ENCODE data around the gene CDC34.
"Not testable (repeated sequence)": the region's sequence is repeated elsewhere in the genome, so short reads cannot be mapped to it uniquely, and the experiment has no call there.

Gene CDC34

DNA sequence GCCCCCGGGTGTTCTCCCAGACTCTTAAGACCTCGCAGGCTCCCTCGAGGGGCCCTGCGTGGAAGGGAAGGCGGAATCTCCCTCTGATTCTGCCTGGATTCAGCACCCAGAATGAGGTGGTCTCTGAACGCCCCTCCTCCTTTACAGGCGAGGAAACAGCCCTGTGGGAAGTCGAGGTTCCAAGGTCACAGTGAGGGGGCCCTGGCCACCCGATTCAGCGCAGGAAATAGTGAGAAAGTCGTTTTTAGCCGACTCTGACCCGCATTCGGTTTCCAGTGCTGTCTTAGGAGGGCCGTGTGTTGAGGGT, 41.9 kb downstream of the CDC34 start:
- DNase-seq (ENCODE audit: low read depth), result no peak

DNA sequence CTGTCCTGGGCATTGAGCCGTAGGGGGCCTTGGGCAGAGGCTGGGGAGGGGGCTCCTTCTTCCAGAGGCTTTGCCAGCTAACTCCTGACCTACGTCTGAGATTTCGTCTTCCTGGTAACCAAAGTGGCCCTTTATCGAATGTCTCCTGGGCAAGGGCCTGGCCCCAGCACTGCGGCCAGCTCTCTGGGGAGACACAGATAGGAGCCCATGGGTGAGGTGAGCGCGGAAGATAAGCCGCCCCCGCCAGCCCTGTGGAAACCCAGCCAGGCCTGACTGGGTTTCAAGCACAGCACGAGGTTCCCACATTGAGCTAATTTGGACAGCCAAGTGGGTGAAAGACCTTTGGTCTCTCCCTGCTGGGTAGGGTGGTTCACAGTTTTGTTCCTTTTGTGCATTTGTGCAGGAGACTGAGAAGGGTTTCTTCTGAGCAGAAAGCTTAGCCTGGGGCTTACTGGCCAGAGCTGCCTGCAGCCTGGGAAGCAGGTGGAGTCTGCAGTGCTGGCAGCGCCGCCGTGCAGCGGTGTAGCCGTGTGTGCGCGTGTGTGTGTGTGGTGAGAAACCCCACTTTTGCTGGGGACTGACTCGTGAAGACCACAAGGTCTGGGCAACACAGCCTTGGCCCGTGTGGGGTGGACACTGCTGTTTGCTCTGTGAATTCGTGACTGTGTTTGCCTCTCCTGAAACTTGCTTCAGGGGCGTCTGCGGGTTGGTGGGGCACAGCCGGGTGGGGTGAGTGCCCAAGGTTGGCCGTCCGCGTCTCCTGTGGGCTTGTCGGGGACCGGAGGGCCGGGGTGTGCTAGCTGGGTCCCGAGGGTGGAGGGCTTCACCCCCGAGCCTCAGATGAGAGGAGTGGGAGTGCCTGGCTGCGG, 43.3 kb downstream of the CDC34 start:
- no peak for DNase-seq (ENCODE audit: low read depth)

DNA sequence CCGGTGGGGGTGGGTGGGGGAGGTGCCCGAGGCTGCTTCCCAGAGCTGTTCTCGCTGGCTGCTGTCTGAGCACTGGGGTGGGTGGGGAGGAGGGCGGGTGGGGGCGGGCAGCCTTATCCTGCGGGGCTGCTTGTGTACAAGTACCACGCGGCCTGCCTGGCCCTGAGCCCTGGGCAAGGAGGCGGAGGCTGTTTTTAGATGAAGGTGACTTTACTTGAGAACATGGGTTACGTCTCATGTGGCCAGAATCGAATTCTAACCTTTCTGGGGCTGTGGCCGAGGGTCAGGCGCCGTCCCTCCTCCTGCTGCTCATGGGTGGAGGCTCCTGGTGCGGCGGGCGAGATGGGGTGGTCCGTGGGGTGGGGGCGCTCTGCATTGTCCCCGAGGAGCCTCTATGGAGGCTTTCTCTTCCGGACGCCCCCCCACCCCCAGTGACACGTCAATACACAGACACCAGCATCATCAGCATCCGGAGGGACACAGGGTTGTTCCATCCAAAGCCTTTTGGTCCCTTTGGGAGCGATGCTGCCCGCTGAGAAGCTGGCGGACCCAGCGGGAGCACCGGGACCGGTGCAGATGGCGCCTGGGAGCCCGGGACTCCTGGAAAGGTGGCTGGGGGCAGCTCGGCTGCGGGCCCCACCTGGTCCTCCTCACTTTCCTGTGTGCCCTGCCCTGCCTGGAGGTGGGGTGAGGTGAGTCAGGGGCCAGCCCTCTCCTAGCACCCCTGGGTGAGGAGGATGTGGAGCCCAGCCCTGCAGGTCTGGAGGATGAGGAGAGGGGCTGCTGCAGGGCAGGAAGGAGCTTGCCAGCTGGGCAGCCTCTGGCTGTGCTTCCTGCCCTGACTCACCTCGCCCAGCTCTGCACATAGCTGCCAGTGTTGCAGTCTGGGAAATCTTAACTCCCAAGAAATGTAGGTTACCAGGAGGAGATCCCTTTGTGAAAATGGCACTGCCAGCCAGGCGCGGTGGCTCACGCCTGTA, 44.3 kb downstream of the CDC34 start:
- DNase-seq (ENCODE audit: low read depth), result no peak

DNA sequence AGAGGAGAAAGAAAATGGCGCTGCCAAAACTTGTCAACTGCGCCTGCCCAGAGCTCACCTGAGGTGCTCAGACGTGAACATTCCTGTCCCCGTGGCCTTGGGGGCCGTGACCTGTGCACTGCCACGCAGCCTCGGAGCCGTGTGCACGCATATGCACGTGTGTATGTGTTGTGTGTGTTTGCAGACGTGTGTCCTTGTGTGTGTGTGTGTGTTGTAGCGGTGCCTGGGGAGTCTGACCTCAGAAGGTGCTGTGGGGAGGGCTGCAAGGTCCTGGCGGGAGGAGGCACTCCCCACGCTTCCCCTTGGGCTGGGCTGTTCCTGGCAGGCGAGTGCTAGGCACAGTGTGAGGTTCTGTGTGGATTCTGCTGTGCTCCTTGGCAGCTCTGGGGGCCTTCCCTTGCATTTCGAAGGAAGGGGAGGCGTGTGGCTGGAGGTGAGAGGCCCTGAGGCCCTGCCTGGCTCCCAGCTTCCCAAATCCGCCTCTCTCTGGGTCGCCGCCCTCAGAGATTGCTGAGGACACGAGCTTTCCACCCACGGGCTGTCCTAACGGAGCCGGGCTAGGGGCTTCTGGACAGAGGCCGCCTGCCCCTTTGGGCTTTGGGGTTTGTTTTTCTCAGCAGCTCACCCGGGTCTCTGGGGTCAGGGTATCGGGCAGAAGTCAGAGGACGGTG, 45.3 kb downstream of the CDC34 start:
- DNase-seq (ENCODE audit: low read depth), result no peak

DNA sequence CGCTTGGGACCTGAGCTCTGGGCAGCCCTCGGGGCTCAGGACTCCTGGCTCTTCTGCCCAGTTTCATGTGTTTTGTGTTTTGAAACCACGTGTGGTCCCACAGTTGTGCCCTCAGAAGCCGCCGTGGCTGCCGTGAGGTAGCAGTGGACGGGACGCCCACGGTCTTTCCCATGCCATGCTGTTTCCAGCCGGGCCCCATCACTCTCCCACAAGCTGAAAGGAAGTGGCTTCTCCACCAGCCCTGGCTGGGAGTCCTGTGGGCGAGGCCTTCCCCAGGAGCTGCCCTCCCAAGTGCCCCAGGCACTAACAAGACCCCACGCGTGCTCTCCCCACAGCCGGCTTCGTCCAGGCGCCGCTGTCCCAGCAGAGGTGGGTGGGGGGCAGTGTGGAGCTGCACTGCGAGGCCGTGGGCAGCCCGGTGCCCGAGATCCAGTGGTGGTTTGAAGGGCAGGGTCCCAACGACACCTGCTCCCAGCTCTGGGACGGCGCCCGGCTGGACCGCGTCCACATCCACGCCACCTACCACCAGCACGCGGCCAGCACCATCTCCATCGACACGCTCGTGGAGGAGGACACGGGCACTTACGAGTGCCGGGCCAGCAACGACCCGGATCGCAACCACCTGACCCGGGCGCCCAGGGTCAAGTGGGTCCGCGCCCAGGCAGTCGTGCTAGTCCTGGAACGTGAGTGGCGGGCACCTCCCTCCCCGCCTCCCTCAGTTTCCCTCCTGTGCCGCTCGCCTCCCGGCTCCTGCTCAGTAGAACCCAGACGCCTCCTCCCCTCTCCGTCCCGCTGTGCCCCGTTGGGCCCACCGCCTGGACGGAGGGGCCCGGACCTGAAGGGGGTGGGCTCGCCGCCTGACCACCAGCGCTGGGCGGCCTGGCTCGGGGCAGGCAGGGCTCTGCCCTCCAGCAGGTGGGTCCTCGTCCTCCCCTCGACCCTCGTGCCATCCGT, 46.2 kb downstream of the CDC34 start:
- no peak for DNase-seq (ENCODE audit: low read depth)

DNA sequence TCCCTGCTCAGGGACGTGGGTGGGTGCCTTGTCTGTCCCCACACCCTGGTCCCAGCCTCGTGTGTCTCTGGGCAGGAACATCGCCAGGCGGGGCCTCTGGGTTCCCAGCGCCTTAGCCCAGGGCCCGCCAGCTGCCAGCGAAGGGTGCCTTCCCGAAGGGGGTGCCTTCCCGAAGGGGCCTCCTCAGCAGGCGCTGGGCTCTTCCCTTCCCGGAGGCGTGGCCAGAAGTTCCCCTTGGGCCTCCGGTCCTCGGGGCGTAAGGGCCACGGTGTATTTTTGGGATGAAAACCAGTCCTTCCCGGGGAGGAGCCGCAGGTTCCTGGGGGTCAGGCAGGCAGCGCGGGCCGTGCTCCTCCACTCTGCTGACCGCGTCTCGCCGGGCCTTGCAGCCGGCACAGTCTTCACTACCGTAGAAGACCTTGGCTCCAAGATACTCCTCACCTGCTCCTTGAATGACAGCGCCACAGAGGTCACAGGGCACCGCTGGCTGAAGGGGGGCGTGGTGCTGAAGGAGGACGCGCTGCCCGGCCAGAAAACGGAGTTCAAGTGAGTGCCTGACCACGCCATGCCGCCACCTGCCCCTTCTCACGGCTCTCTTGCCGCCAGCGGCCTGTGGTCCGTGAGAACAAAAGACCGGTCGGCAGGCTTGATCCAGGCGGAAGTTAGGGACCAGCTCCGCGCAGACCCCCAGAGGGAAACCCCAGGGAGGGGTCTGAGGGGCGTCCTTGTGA, 47.7 kb downstream of the CDC34 start:
- no peak for DNase-seq (ENCODE audit: low read depth)

DNA sequence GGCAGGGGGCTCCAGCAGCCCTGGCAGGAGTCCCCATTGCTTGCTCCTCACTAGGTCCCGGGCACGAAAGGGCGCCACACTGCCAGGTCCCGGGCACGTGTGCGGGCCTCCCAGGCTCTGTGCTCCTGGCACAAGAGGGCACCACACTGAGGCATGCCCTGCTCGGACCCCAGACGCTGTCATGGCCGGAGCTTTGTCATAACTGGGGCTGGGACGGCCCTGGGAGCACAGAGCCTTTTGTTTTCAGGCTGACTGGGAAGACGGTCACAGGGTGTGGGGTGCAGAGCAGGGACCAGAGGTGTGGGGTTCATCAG, 48.2 kb downstream of the CDC34 start:
- no peak for DNase-seq (ENCODE audit: low read depth)

DNA sequence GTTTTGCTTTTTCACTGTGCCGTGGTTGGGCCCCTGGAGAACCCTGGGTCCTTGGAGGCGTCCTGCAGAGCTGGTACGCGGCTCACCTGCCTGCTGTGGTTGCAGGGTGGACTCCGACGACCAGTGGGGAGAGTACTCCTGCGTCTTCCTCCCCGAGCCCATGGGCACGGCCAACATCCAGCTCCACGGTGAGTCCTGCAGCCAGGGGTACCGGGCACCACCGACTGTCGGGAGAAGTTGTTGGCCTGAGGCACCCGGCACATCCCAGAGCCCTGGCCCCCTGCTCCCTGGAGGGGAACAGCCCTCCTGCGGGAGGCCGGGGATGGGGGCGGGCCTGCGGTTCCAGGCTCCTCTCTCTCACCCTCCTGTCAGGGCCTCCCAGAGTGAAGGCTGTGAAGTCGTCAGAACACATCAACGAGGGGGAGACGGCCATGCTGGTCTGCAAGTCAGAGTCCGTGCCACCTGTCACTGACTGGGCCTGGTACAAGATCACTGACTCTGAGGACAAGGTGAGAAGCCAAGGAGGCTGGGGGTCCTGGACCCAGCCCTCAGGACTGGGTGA, 48.8 kb downstream of the CDC34 start:
- no peak for DNase-seq (ENCODE audit: low read depth)

DNA sequence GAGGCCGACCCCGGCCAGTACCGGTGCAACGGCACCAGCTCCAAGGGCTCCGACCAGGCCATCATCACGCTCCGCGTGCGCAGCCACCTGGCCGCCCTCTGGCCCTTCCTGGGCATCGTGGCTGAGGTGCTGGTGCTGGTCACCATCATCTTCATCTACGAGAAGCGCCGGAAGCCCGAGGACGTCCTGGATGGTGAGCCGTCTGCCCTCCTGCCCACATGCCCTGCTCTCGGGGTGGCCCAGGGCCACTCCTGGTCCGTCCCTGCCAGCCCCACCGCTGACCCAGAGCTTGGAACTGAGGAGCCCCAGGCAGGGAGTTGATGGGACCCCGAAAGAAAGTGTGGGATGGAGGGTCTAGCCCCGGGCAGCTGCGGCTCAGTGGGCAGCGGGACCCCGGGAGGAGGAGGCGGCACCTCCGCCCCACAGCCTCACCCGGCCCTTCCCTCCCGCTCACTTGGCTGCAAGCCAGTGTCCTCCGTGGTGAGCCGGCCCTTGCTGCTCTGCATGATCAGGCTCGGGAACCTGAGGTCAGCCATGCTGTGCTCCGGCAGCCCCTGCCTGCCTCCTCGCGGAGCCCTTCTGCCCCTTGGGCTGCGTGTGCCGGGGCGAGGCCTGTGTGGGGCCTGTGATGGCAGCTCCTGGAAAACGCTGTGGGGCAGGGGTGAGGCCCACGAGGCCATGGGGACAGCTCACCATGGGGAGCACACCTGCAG, 50.0 kb downstream of the CDC34 start:
- DNase-seq (ENCODE audit: low read depth), result no peak

DNA sequence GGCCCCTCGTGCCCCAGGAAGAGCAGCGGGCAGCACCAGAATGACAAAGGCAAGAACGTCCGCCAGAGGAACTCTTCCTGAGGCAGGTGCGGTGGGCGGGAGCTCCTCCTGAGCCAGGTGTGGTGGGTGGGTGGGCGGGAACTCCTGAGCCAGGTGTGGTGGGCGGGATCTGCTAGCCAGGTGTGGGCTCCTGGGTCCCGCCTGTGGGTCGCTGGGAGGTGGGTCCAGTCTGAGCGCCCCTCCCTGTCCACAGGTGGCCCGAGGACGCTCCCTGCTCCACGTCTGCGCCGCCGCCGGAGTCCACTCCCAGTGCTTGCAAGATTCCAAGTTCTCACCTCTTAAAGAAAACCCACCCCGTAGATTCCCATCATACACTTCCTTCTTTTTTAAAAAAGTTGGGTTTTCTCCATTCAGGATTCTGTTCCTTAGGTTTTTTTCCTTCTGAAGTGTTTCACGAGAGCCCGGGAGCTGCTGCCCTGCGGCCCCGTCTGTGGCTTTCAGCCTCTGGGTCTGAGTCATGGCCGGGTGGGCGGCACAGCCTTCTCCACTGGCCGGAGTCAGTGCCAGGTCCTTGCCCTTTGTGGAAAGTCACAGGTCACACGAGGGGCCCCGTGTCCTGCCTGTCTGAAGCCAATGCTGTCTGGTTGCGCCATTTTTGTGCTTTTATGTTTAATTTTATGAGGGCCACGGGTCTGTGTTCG, 51.1 kb downstream of the CDC34 start:
- no peak for DNase-seq (ENCODE audit: low read depth)

DNA sequence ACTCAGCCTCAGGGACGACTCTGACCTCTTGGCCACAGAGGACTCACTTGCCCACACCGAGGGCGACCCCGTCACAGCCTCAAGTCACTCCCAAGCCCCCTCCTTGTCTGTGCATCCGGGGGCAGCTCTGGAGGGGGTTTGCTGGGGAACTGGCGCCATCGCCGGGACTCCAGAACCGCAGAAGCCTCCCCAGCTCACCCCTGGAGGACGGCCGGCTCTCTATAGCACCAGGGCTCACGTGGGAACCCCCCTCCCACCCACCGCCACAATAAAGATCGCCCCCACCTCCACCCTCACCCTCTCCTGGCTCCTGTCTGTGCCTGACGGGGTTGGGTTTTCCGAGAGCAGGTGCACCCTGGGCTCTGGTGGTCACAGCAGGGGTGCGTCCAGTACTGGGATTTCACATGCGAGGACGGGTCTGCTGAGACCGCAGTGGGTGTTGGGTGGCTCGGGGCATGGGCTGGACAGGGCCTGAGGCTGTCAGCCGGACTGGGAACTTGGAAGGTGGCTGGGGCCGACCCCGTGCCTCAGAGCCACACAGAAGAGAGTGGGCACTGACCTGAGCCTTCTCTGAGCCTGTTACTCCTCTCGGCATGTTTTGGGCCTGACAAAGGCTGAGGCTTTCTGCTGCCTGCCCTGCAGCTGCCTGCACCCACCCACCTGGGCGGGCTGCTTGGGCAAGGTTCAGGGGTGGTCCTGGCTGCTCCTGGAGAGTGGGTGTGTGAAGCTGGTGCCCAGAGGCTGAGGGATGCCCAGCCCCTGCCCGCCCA, 51.8 kb downstream of the CDC34 start:
- no peak for DNase-seq (ENCODE audit: low read depth)

DNA sequence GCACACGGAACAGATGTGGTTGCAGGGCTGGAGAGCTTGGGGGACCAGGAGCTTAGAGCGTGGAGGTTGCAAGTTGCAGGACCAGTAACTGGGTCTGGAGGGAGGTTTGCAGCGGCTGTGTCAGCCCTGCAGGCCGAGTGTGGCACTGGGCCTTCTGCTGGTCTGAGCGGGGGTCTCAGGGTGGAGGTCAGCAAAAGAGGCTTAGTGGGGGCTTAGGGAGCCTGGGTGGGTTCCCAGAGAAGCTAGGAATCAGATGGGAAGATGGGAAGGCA, 52.3 kb downstream of the CDC34 start:
- DNase-seq (ENCODE audit: low read depth), result no peak

DNA sequence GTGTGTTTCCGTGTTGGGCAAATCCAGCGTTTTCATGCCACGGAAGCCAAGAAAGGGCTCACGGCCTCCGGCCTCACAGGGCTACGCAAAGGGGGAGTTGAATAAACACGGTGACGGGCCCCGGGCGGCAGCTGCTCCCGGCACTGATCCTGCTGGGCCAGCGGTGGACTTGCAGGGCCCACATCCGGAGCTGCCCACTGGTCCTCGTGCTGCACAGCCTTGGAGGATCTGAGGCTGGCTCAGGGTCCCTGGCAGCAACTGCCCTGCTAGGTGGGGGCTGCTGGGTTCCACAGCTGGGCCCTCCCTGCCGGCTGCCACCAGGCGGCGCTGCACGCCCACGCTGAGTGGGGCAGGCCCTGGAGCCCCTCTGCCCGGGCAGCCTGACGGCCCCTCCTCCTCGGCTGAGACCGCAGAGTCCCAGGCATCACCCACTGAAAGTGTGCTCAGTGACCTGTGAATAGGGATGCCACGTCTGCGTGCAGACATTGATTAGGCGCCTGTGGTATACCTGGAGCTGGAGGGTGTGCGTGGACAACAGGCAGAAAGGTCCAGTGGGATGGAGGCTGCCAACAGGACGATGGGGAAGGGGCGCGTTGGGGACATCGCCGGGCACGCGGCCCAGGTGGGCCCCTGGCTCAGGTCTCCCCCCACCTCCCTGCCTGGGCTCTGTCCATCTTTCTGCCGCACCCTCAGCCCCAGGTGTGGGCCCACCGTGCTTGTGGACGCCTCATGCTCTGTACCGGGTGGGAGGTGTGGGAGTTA, 52.9 kb downstream of the CDC34 start:
- peak; percentile 46 for DNase-seq (ENCODE audit: low read depth)

DNA sequence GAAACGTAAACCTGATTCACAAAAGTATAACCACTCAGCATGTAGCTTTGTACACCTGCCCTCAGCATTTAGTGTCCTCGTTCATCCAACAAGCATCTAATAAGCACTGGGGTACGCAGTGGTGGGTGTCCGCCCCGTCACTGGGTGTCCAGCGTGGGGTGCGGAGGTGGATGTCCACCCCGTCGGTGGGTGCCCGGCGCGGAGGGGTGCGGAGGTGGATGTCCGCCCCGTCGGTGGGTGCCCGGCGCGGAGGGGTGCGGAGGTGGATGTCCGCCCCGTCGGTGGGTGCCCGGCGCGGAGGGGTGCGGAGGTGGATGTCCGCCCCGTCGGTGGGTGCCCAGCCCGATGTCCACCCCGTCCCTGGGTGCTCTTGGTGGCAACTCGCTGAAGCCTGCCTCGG, 53.6 kb downstream of the CDC34 start:
- DNase-seq (ENCODE audit: low read depth), result not testable (repeated sequence)

DNA sequence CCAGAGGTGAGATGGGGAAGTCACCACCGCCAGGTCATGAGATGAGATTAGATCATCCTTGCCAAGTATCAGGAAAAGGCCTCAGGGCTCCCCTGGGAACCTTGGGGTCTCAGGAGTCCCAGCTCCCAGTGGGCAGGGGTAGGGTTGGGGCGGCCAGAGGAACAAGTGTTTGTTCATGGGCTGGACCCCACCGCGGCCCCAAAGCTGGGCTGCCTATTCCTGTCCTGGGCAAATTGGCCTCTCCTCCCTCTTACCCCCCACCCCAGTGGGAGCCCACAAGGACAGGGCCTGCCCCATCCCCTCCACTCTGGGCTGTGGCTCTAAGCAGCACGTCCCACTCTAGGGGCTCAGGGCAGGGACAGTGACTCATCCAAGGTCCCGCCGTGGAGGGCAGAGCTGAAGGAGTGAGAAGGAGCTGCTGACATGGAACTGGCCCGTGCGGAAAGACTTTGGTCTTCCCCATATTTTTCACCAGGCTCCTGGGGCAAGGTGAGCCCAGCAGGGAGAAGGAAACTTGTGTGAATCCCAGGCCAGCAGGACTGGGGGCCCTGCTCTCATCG, 54.1 kb downstream of the CDC34 start:
- no peak for DNase-seq (ENCODE audit: low read depth)

DNA sequence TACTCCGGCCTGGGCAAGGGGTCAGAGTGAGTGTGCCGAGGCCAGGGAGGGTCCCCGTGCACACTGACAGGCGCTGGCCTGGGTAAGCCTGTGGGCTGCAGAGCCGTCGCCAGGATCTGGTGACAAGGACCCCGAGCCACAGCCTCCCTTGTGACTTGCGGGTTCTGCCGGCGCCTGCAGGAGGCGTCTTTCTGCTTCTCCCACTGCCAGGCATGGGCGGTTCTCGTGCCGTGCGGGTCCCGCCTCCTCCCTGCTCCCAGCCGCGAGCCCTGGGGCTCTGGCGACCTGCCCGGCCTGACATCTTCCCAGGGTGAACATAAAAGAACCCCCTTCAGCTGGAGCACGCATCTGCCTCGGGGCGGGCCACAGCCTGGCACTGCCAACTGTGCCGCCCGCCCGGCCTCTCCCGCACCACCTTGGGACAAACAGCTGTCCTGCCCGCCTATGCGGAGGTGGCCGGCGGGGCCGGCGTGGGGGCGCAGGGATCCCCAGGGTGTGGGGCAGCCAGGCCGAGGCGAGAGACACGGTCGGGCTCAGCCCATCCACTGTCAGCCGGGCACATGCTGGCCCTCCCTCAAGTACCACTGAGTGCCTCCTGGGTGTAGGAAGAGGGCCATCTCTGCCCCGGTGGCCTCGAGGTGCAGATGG, 56.7 kb downstream of the CDC34 start:
- DNase-seq (ENCODE audit: low read depth), result peak; percentile 43
